Hematopoietic multipotent progenitor cell (in vitro differentiated cells): ENCODE measurements around the gene STON2. TPM values are rescaled to one million over a fixed set of nuclear protein-coding genes. Genes with fewer than 3 reads are reported as not detected.

ENCODE experiments used
- DNase-seq, 3 donors: peaks; one replicate each; pipeline ENCODE4 v3.0.0-alpha.2; 2011 to 2015; ENCODE audit warnings: low read depth in 2 of 3, low spot score in 2 of 3
- total RNA-seq: library from RNA; depleted of rRNA; stranded (reverse); fragments of >200 nt; gene quantifications from one replicate; pipeline ENCODE4 v1.2.3, GENCODE V29; 2012

Gene STON2
- total RNA-seq, 1 donor, result 74.6 TPM

DNA sequence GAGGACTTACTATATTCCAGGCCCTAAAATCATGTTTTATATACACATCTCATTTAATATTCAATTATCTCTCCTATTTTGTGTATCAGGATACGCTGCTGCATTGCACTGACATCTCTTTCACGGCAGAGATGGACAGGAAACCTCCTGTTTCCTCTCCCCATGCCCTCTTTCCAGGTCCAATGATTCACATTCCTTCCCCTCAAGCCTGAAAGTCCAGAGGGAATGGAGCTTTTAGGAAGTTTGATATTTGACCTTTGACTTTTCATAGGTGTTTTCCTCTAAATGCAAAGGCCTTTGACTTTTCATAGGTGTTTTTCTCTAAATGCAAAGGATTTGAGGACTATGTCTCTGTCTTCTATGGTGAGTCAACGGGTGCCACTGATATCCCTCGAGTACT is 89.5 kb downstream of the STON2 start:
- DNase-seq, result no peak

DNA sequence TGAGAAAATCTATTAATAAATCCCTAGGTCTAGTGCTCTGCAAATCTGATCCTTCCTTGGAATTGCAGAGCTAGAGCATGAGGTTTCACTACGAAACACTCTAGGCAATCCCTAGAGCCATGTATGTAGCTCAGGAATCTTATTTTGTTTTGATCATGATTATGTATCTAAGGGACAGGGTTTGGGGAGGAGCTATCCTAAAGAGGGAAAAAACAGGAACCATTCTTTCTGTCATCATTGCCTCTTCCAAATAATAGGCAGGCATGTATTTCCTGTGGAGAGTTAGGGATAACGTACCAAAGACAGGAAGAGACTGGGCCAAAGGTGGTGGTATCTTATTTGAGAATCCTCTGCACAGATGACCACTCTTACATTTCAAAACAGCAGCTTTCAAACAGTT is 90.6 kb downstream of the STON2 start:
- no peak for DNase-seq

GRCh38 chr14:81305743-81306142 is 94.4 kb downstream of the STON2 start:
- DNase-seq, result no peak

DNA sequence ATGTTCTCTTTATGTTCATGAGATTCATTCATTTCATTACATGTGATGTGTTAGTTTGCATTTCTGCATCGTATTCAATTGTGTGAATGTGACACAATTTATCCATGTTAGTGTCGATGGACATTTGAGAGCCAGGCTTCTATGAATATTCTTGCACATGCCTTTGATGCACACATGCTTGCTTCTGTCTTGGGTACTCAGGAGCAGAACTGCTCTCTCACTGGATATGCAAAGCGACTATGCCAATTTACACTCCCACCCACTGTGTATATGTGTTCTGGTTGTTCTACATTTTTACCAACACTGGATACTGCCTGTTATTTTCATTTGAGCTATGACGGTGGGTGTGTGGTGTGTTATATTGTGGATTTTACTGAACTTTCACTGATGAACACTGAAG is 95.1 kb downstream of the STON2 start:
- DNase-seq, result no peak

DNA sequence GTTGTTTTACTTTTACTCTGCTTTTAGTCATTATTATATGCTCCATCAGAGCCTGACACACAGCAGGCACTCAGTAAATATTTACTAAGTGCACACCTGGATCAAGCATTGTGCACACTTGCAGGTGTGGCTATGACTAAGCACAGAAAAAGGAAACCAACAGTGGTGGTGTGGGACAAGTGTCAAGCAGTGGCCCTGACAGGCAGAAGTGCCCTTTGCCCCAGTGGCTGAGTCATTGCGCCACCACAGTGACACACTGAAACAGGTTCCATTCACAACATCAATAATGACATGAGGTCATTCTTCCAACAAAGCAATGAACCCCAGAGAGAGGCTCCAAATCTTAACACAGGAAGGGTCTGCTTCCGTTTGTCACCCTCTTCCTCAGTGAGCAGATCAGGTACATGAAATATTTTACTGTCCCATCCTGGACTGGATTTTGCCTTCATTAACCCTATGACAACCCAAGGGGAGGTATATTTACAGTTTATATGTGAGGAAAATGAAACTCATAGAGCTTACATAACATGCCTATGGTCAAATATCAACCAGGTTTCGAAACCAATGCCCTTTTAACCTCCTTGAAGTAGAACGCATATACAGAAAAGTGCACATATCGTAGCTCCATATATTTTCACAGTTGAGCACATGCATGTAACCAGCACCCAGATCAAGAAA is 96.7 kb downstream of the STON2 start:
- DNase-seq, result peak in 2 of 3 donors; percentile 82 to 85

DNA sequence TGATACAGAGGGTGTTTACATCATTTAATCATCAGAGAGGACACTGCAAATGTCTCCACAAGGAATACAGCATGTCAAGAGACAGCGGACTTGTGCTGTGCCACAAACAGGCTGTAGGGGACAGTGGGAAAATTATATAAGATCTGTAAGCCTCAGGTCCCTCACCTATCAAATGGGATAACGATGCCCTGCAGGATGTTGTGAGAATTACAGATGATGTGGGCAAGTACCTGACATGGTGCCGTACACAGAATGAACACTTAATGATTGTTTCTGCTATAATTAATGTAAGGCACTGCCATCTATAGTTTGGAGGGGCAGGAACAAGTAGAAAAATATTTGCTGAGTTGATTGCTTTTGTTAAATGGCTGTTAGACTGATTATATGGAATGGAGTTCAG is 97.5 kb downstream of the STON2 start:
- DNase-seq, result no peak

DNA sequence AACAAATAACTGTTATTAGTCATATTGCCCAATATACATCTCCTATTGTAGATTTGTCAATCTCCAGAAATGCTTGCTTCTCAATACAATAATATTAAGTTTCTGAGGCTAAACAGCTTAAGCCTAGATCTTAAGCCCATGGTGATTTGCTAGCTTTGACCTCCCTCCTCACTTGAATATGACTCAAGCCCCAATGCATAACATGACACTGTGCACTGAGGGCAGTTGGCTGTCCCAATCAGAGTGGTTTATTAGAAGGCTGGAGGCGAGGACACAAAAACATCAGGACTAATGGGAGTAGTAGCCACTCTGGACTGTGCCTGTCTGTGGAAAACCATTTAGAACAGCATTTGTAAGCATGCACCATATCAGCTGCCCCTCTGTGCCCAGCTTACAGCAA is 98.3 kb downstream of the STON2 start:
- no peak for DNase-seq

GRCh38 chr14:81301371-81301770 is 98.8 kb downstream of the STON2 start:
- peak in 1 of 3 donors; percentile 20 for DNase-seq

DNA sequence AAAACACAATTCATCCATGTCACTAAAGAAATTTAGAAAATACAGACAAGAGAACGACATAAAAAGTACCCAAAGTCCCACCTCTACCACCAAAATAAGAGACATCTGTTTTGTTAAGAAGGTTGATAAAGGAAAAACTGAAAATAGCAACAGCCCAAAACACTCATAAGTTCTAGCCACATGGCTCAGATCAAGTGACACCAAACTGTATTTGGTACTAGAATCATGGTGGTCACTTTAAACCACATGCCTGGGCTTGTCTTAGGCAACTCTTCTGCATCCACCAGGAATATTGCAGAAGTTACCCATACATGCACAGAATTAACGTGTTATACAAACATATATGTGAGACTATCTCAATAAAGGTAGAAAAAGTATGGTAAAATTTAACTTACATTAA is 101.2 kb downstream of the STON2 start:
- no peak for DNase-seq

DNA sequence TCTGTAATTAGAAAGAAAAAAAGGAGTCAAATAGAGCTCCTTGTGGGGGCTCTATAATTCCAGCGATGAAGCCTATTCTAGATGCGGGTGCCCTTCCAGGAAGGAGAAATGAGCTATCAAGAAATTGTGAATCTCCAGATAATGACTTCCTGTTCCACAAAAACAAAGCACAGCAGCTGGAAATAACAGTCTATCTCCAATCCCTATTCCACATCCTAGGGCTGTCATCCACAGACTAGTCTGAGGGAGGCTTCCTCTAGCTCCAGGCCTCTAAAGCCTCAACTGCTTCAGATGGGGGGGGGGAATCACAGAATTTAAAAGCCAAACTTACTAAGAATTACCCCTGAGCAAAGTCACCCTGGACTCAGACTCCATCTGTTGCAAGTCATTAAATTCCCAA is 102.0 kb downstream of the STON2 start:
- DNase-seq, result no peak

DNA sequence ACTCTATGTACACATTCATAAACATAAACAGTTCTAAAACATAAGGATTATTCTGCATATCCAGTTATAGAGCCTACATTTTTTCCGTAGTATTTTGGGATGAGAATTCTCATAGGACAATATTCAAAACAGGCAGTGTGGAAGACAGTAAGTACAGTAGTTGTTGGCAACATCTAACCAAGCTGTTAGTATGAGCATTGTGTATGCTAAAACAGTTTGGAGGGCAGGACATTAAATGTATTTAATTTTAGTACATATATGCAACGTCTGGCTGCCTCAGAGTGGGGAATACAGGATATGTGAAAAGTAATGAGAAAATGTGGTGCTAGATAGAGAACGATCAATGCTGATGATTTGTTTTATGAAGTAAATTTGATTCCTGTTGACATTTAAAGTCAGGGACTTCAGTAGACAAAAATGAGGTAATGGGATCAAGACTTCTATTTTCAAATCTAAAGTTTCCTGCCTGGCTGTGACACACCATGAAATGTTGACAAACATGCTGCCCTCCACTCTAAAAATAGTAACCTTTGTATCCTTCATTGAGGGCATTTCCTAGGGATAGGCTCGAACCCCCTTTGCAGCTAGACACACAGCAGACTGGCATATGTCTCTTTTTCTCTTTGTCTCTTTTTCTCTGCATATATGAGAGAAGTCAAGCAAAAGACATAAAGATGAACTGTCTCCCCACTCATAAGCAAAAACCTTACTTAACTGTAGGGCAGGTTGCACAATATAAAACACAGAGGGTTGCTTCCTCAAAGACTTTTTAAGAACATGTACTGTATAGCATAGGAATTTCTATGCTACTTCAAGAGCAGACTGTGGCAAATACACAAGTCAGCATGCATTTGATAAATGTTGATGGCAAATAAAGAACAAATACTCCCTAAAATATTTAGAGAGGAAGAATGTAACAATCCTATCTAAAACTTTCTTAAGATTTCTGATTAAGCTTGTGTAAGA is 103.9 kb downstream of the STON2 start:
- no peak for DNase-seq

DNA sequence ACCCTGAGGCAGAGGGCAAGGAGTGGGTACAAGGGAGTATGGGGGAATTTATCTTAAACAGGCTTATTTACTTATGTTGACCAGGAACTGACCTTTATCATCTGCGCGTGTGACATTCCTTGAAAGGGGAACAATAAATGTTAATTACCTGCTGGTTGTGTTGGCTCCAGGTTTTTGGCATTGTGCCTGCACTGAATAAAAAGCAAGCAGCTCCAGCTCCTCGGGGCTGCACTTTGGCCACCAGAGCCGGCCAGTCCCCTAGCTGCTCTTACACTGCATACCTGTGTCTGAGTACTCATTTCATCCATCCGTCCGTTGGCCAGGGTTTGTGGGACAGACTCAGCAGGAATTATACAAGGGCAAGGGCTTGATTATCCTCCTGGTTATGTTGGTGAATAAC is 110.6 kb downstream of the STON2 start:
- DNase-seq, result no peak

DNA sequence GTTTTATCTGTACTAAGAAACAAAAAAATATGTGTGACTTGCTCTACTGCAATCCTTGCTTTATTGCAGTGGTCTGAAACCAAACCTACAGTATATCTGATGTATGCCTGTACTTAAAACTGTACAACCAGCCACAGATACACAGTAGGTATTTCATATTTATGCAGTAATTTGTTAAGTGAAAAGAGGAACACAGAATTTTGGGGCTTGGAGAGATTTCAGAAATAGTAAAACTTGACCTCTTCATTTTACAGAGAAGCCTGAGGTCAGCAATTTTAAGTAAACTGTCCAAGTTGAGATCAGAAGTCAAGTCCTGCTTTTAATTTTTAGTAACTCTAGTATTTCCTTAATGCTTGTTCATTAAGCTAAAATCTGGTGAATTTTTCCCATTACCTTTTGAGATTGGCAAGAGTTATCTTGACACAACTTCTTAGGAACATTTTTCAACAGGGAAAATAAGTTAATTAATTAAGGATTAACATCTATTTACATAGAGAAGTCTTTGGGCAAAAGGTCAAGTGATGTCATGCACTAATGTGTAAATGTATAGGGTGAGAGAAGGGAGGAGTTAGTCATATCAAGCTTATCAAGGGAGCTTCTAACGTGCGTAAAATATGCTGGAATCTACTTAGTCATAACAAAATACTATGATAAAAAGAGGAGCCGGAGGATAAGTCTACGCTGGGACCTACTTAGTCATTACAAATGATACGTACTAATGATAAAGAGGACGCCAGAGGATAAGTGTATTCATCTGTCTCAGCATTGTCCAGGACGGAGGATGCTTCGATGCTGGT is 113.4 kb downstream of the STON2 start:
- DNase-seq, result no peak

DNA sequence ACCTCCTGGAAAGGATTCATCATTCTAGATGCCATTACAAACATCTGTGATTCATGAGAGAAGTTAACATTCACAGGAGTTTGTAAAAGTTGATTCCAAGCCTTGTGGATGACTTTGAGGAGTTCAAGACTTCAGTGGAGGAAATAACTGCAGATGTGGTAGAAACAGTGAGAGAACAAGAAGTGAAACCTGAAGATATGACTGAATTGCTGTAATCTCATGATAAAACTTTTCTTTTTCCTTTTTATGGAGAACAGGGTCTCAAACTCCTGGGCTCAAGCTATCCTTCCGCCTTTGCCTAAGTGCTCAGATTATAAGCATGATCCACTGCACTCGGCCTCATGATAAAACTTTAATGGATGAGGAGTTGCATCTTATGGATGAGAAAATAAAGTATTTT is 114.9 kb downstream of the STON2 start:
- no peak for DNase-seq

- no peak for DNase-seq
These were observed 118.8 kb downstream of the STON2 start for GRCh38 chr14:81281332-81281731.

DNA sequence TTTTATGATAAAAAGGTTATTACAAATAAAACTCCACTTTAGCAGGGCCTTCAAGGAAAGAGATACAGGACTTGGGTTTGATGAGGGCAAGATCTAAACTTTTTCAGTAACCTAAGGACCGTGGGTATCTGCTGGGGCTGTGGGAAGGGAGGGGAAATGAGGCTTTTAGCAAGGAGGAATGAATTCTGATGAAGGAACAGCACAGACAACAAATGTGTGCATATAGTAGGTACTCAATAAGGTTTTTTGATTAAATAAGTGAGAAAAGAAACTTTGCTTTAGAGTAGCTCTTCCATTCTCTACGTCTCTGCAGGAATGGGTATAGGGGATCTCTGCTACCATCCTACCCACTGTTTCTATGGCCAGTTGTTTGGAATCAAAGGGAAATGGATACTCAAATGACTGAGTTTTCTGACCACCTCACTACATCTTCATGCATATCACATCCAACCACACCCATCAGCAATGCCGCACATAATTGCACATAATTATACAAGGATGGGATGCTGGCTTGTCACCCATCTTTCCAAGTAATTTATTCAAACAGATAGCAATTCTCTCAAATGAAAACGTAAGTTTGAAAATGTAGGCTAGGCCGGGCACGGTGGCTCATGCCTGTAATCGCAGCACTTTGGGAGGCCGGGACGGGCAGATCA is 119.9 kb downstream of the STON2 start:
- DNase-seq, result no peak

DNA sequence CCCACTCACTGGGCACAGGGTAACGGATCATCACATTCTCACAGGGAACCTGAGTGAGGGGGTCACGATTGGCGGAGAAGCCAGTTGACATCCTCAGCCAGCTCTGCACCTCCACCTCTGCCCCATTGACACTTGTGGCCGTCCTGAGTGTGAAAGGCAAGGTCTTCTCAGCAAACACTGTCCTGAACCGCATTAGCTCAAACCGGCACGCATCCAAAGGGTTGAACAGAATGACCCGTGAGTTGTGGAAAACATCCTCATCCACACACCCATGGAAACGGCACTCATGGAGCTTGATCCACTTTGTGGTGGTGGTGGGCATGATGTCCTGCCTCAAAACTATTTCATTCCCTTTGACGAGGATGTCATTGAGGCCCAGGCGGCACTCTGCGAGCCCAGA is 123.0 kb downstream of the STON2 start:
- DNase-seq, result no peak

DNA sequence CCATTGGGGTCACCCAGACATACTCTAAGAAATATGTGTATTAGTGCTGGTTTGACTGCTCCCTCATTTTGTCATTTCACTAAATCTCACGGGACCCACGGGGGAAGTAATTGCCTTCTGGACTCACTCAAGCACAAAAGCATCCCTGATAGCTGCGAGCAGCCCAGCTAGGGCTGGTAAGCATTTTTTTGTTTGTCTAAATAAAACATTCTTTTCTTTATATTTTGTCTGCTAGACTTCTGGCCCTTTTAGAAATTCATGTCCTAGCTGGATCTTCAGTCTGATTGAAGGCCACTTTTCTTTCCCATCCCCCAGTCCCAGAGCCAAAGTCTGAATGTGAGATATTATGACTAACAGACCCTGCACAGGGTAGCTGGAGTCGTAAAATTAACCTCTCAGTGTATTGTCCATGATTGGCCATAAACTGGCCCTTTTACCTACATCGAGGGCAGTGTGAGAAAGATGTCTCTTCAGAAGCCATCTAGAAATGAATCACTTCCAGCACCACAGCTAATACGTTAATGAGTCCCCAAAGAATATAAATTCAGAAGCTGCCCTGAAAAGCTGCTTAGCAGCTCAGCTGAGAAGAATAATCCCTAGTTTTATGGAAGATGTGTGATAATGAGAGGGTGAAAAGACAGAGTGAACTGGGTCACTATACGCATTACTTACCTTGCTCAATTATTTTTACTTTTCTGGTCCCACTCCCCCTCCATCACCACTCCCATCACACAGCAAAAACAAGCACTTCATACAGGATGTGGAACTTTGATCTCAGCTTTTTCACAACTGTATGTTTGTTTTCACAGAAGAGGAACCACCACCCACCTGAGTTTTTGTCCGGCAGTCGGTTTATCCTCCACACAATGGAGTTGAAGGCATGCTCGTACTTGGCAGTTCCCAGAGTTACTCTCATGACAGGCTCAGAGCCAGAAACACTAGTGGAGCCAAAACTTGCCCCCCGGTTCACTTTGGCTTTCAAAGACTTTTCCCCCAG is 123.8 kb downstream of the STON2 start:
- no peak for DNase-seq

- DNase-seq, result no peak
These were observed 124.6 kb downstream of the STON2 start for GRCh38 chr14:81275305-81276072.
